Neuronal stem cell (in vitro differentiated cells): ENCODE data around the gene SGCA.

ENCODE experiments used
- DNase-seq: peaks from one replicate; pipeline ENCODE4 v3.0.0-alpha.2; 2013; ENCODE audit warnings: low spot score
- H2AFZ ChIP-seq: one replicate; pipeline ENCODE4 v1.6.1; 2013; ENCODE audit warnings: mild to moderate bottlenecking, low read length, inconsistent platforms
- H2AK5ac ChIP-seq: 2 replicates; pipeline ENCODE4 v1.6.1; 2013; ENCODE audit warnings: low read depth, mild to moderate bottlenecking, inconsistent platforms, low read length, moderate library complexity, mixed read lengths
- H2BK120ac ChIP-seq: 2 replicates; pipeline ENCODE4 v1.6.1; 2013; ENCODE audit warnings: low read depth, mild to moderate bottlenecking, inconsistent platforms, low read length, moderate library complexity, mixed read lengths
- H2BK12ac ChIP-seq: one replicate; pipeline ENCODE4 v1.6.1; 2013; ENCODE audit warnings: low read length, inconsistent platforms
- H2BK15ac ChIP-seq: 2 replicates; pipeline ENCODE4 v1.6.1; 2013; ENCODE audit warnings: mild to moderate bottlenecking, low read length, inconsistent platforms, mixed read lengths
- H2BK5ac ChIP-seq: one replicate; pipeline ENCODE4 v1.6.1; 2013; ENCODE audit warnings: inconsistent platforms, mild to moderate bottlenecking, low read length, moderate library complexity
- H3K14ac ChIP-seq: one replicate; pipeline ENCODE4 v1.6.1; 2013; ENCODE audit warnings: low read length, inconsistent platforms
- H3K18ac ChIP-seq: 2 replicates; pipeline ENCODE4 v1.6.1; 2013; ENCODE audit warnings: low read length, inconsistent platforms
- H3K23ac ChIP-seq: 2 replicates; pipeline ENCODE4 v1.6.1; 2013; ENCODE audit warnings: low read depth, mild to moderate bottlenecking, mixed read lengths, low read length, inconsistent platforms; ENCODE audit not compliant: poor library complexity
- H3K27ac ChIP-seq: replicated peaks from 3 replicates; pipeline ENCODE4 v1.5.1; 2013; ENCODE audit warnings: low read length, inconsistent platforms
- H3K27me3 ChIP-seq, 3 experiments: 2 replicates each; pipeline ENCODE4 v1.6.1; 2013; ENCODE audit warnings: low read length in 3 of 3, mild to moderate bottlenecking in 2 of 3, inconsistent platforms in 1 of 3, low read depth in 1 of 3, mixed read lengths in 1 of 3, moderate library complexity in 1 of 3; ENCODE audit not compliant: control insufficient read depth in 3 of 3, insufficient read depth in 3 of 3
- H3K36me3 ChIP-seq, 2 donors: replicated peaks in 1 of 2; 2 replicates each; pipeline ENCODE4 v1.6.1; 2013; ENCODE audit warnings: low read length in 2 of 2; ENCODE audit not compliant: control insufficient read depth in 2 of 2, insufficient read depth in 2 of 2
- H3K4ac ChIP-seq: 2 replicates; pipeline ENCODE4 v1.6.1; 2013; ENCODE audit warnings: inconsistent platforms, mild to moderate bottlenecking, low read length, moderate library complexity
- H3K4me1 ChIP-seq, 2 donors: 1 replicate in 1 of 2; 2 replicates in 1 of 2; pipeline ENCODE4 v1.6.1; 2013; ENCODE audit warnings: low read length in 2 of 2, low read depth in 1 of 2; ENCODE audit not compliant: control insufficient read depth in 2 of 2, insufficient read depth in 1 of 2
- H3K4me2 ChIP-seq: one replicate; pipeline ENCODE4 v1.6.1; 2013; ENCODE audit warnings: mild to moderate bottlenecking, low read length, inconsistent platforms; ENCODE audit not compliant: insufficient read depth, poor library complexity, severe bottlenecking
- H3K4me3 ChIP-seq, 2 donors: 2 replicates each; pipeline ENCODE4 v1.5.1; 2013; ENCODE audit warnings: low read length in 2 of 2, mild to moderate bottlenecking in 2 of 2, inconsistent platforms in 1 of 2, moderate library complexity in 1 of 2
- H3K79me1 ChIP-seq: one replicate; pipeline ENCODE4 v1.6.1; 2013; ENCODE audit warnings: low read depth, mild to moderate bottlenecking, inconsistent platforms, low read length, moderate library complexity
- H3K9ac ChIP-seq: one replicate; pipeline ENCODE4 v1.6.1; 2013; ENCODE audit warnings: mild to moderate bottlenecking, low read depth, low read length, inconsistent platforms; ENCODE audit not compliant: poor library complexity
- H3K9me3 ChIP-seq, 2 donors: replicated peaks in 1 of 2; 2 replicates each; pipeline versions ENCODE3 to v1.6.1; 2013; ENCODE audit warnings: low read length in 2 of 2, mild to moderate bottlenecking in 2 of 2, inconsistent platforms in 1 of 2, low read depth in 1 of 2, mixed read lengths in 1 of 2, moderate library complexity in 1 of 2; ENCODE audit not compliant: control insufficient read depth in 2 of 2, insufficient read depth in 1 of 2
- H4K8ac ChIP-seq: one replicate; pipeline ENCODE4 v1.6.1; 2013; ENCODE audit warnings: low read depth, mild to moderate bottlenecking, inconsistent platforms, low read length, moderate library complexity
- H4K91ac ChIP-seq: one replicate; pipeline ENCODE4 v1.6.1; 2013; ENCODE audit warnings: low read length, low read depth, mild to moderate bottlenecking, inconsistent platforms; ENCODE audit not compliant: poor library complexity
- WGBS, 2 donors: extraction: QIAGEN DNeasy Blood & Tissue Kit; methylation state at CpG; one replicate each; pipeline ENCODE4 v1.1.7; 2013; ENCODE audit warnings: missing lambda C conversion rate in 2 of 2, mixed read lengths in 1 of 2; ENCODE audit not compliant: insufficient read length in 2 of 2, insufficient replicate concordance in 1 of 2; ENCODE audit errors: extremely low coverage in 2 of 2; 5-methylcytosine and 5-hydroxymethylcytosine counted together

SGCA gene

GRCh38 chr17:50184611-50185398, 19.0 kb downstream of the SGCA start:
- no peak for DNase-seq

GRCh38 chr17:50185631-50186471, 20.0 kb downstream of the SGCA start:
- Histone ChIP-seq H4K91ac (no peak overlapping the region), H3K4me2 (no peak overlapping the region), H2BK12ac (peak overlapping the region; percentile 79), H2BK5ac (peak overlapping the region; percentile 77), H3K4ac (no peak overlapping the region), H3K27me3 (peaks cover 0 to 22% (median 0%) of the 10 kb centered on the region in 3 experiments), H3K23ac (peak overlapping the region; percentile 90), H3K14ac (peak overlapping the region; percentile 17), H3K9ac (no peak overlapping the region), H3K27ac (no peak overlapping the region), H3K4me3 (peak overlapping the region in 1 of 2 donors; percentile 57), H2BK15ac (peak overlapping the region; percentile 96), H4K8ac (peak overlapping the region; percentile 23), H2AK5ac (peak overlapping the region; percentile 89), H3K36me3 (peaks cover 0 to 6% of the 10 kb centered on the region in 2 donors), H3K9me3 (peaks cover 0 to 3% of the 10 kb centered on the region in 2 donors), H3K4me1 (peaks cover 22 to 24% of the 10 kb centered on the region in 2 donors), H3K18ac (peak overlapping the region; percentile 74), H3K79me1 (peaks cover 2% of the 10 kb centered on the region), H2BK120ac (peak overlapping the region; percentile 68), H2AFZ (no peak overlapping the region)
- no CpG with 5 or more reads among the region's 31 CpGs for WGBS, 2 donors
- DNase-seq, result no peak

More at GRCh38 chr17:50184611-50185398, 19.0 kb downstream of the SGCA start:
- H3K4me1 ChIP-seq, result peaks cover 25 to 26% of the 10 kb centered on the region in 2 donors
- no peak overlapping the region for H2BK12ac ChIP-seq
- H3K79me1 ChIP-seq, result peaks cover 2% of the 10 kb centered on the region
- H3K9me3 ChIP-seq, result peaks cover 0 to 3% of the 10 kb centered on the region in 2 donors
- peak overlapping the region; percentile 14 for H3K4me2 ChIP-seq
- H3K4ac ChIP-seq, result peak overlapping the region; percentile 56
- peak overlapping the region; percentile 96 for H2AK5ac ChIP-seq
- H2BK120ac ChIP-seq, result peak overlapping the region; percentile 6
- no peak overlapping the region for H3K9ac ChIP-seq
- peak overlapping the region; percentile 81 for H2AFZ ChIP-seq
- H3K23ac ChIP-seq, result no peak overlapping the region
- H3K36me3 ChIP-seq, result peaks cover 0 to 4% of the 10 kb centered on the region in 2 donors
- H3K27ac ChIP-seq, result no peak overlapping the region
- H2BK5ac ChIP-seq, result no peak overlapping the region
- peak overlapping the region; percentile 90 for H2BK15ac ChIP-seq
- H3K27me3 ChIP-seq, result peaks cover 0 to 14% (median 0%) of the 10 kb centered on the region in 3 experiments
- H3K4me3 ChIP-seq, result no peak overlapping the region
- WGBS, 2 donors, result no CpG with 5 or more reads among the region's 19 CpGs
- H4K8ac ChIP-seq, result no peak overlapping the region
- peak overlapping the region; percentile 53 for H3K18ac ChIP-seq
- peak overlapping the region; percentile 22 for H4K91ac ChIP-seq
- no peak overlapping the region for H3K14ac ChIP-seq

GRCh38 chr17:50186661-50187393, 21.0 kb downstream of the SGCA start:
- H3K14ac ChIP-seq, result no peak overlapping the region
- no peak overlapping the region for H4K91ac ChIP-seq
- peaks cover 15 to 19% of the 10 kb centered on the region in 2 donors for H3K4me1 ChIP-seq
- H2BK15ac ChIP-seq, result no peak overlapping the region
- H3K4me2 ChIP-seq, result no peak overlapping the region
- WGBS, 2 donors, result no CpG with 5 or more reads among the region's 24 CpGs
- peak overlapping the region in 1 of 2 donors; percentile 57 for H3K4me3 ChIP-seq
- peaks cover 0 to 3% of the 10 kb centered on the region in 2 donors for H3K9me3 ChIP-seq
- H4K8ac ChIP-seq, result no peak overlapping the region
- peak overlapping the region; percentile 76 for H3K23ac ChIP-seq
- H3K4ac ChIP-seq, result no peak overlapping the region
- peak overlapping the region; percentile 77 for H2BK5ac ChIP-seq
- H3K9ac ChIP-seq, result peak overlapping the region; percentile 37
- peak overlapping the region; percentile 25 for H2BK12ac ChIP-seq
- H2AK5ac ChIP-seq, result peak overlapping the region; percentile 63
- H3K27me3 ChIP-seq, result peaks cover 0 to 15% (median 0%) of the 10 kb centered on the region in 3 experiments
- H3K79me1 ChIP-seq, result no peaks in the 10 kb centered on the region
- peaks cover 0 to 7% of the 10 kb centered on the region in 2 donors for H3K36me3 ChIP-seq
- no peak overlapping the region for H2AFZ ChIP-seq
- no peak for DNase-seq
- peak overlapping the region; percentile 81 for H3K18ac ChIP-seq
- no peak overlapping the region for H3K27ac ChIP-seq
- H2BK120ac ChIP-seq, result peak overlapping the region; percentile 17
